Measurements from ENCODE around the gene ARL5C.

Gene ARL5C

DNA sequence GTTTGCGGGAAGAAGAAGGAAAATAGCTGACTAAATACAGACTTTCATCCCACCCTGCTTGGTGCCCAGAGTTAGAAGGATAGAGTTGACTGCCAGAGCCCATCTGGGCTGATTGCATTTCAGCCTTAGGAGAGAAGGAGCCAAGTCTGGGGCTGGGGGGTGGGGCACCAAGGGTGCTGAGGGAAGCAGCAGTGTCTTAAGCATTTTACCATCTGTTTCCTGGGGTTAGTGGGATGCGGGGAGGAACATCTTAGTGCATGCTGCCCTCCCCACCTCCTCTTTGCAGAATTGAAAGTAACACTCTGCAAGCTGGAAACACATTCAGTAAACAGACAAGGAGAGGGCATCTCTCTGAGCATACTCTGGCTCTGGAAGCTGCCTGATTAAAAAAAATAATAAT lies 1.5 kb upstream of the ARL5C start:
- DNase-seq (ENCODE audit: low read depth), result no peak

DNA sequence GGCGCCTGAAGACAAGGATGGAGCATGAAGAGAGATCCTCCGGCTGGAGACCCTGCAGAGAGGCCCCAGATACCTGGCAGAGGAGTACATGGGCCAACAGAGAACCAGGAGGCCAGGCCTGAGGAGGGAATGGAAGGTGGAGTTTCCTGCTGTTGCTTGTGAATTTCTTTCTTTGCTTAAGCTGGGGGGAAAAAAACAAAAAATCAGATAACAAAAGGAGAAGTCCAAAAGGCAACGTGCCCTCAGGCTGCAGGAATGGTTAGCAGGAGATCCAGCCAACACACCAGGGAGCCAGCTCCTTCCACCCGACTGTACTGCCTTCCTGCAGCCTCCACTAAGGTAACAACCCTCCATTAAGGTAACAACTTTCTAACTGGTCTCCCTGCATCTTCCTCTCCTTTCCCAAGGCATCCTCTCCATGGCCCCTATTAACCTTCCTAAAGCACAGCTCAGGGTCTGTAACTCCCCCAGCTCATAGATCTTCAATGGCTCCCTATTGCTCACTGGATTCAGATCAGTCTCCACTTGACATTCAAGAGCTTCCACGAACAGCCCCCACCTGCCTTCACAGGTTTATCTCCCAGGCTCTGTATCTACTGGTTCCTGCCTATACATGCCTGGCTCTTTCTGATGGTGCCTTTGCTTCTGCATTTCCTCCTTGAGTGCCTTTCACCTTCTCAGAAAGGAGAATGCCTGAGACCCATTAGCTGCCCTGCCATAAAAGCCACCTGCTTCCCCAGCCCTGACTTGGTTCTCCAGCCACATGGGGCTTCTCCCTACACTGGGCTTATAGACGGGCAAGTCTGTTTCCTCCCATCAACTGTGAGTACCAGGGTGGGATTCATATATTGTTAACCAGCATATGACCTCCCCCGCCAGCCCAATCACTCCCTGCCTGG lies 725 bp upstream of the ARL5C start:
- no peak for DNase-seq (ENCODE audit: low read depth)

DNA sequence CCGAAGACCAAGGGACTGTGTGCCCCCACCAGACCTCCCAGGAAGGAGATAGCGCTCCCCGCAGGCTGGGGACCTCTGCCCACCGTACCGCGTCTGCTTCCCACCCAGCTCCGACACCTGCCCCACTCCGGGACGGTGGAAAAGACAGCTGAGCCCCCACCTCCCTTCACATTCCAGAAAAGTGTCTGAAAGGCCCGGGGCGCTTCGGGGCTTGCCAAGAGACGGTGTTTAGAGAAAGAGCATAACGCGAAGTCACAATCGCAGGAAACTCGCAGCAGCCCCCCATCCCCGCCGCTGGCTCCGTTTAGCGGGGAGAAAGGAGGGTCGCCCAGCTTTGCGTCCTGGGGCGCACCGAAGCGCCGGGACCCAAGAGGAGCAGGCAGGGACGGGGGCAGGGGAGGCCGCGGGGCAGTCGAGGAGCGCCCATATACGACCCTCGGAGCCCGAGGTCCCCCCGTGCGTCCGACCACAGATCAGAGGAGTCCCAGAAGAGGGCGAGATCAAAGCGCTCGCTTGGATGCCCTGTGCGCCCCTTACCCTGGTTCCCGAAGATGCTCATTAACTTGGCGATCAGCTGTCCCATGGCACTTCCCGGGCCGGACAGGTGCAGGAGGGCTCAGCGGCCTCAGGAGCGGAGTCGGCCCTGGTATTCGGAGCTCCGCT lies 652 bp downstream of the ARL5C start:
- no peak for DNase-seq (ENCODE audit: low read depth)

DNA sequence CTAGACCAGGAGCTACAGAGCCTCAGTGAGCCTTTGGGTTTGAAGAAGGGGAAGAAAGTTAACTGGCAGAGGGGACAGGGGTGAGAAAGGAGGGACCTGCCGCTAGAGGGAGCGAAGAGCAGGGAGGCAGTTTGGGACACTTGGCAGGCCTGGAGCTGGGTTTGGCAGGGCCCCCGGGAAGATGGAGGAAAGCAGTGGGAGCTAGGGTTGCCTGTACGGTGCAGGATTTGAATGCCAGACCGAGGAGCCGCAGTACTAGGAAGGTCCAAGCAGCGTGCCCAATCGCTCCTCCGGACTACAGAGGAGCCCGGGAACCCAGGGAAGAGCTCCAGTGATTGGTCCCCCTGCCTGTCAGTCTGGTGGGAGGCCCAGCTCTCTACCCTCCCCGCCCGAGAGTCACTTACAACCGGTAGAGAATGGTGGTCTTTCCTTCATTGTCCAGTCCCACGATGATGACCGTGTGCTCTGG lies 1.3 kb downstream of the ARL5C start:
- peak; percentile 58 for DNase-seq (ENCODE audit: low read depth)

DNA sequence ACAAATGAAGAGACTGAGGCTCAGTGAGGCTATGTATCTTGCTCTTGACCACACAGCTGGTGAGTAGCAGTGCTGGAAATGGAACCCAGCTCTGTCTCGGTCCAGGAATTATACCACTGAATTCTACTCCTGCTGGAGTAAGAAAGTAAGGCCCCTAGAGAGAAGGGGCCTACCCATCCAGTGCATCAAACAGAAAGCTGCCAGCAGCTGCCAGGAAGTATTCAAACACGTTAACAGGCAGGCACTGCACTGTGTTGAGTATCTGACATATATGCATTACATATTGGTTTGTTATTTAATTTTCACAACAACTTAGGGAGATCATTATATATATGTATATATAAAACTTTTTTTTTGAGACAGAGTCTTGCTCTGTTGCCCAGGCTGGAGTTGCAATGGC lies 4.0 kb downstream of the ARL5C start:
- no peak for DNase-seq (ENCODE audit: low read depth)

DNA sequence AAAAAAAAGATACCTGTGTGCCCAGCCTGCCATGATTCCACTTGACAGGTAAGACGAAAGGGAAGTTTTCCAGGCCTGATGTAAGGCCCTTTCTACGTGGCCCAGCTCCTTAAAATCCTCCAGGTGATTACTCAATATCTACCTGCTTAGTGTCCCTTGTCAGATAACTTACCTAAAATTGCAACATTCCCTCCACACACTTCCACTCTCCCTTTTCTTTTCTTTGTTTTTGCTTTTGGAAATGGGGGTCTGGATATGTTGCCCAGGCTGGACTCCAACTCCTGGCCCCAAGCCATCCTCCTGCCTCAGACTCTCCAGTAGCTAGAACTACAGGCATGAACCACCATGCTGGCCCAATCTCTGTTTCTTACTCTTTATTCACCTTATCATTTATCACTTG lies 7.3 kb downstream of the ARL5C start:
- DNase-seq (ENCODE audit: low read depth), result no peak

DNA sequence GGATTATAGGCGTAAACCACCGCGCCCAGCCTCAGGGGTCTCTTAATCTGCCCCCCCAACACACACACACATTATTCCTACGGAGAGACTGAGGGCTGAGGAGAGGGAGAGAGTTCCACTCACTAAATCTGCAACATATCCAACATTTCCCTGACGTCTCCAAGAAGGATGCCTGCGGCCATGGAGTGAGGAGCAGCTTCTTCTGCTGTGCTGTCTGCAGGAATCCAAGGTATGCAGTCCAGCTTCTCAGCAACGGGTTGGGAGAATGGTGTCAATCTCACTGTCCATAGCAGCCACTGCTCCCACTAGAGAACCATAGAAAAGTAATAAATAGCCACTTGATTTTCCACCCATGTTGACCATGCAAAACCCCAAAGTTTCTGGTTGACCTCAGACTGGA lies 9.5 kb downstream of the ARL5C start:
- no peak for DNase-seq (ENCODE audit: low read depth)

DNA sequence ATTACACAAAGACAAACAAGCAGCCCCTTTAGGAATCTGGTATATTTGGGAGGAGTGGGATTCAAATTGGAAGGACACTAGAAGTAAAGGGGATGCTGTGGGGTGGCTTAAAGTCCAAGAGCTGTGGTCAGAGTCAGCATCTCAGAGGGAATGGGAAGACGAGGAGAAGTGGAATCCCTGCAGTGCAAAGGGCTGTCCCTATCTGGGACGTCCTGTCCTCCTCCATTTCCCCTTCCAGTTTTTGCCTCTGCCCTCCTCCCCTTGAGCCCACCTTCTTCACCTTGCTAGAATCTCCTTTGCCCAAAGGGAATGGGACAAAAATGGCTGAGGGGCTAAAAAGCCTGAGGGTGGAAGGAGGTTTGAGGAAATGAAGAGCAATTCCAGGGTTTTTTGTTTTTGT lies 10.3 kb downstream of the ARL5C start:
- DNase-seq (ENCODE audit: low read depth), result no peak

DNA sequence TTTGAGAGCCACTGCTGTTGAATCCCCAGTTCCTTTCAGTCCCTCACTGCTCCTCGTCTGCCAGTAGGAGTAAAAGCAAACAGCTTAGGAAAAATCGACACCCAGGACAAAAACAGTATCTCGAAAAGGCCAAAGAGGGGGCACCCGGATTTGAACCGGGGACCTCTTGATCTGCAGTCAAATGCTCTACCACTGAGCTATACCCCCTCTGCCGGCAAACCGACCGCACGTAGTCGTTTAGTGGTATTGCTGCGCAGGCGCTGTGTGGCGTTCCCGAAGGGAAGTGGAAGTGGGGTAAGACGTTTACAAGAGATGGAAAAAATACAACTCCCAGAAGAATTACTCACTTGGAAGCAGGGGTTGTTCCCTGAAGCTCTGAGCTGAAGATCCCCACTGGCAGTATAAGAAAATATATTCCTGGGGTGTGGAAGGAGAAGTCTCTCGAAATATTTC lies 12.3 kb downstream of the ARL5C start:
- DNase-seq (ENCODE audit: low read depth), result peak; percentile 95

DNA sequence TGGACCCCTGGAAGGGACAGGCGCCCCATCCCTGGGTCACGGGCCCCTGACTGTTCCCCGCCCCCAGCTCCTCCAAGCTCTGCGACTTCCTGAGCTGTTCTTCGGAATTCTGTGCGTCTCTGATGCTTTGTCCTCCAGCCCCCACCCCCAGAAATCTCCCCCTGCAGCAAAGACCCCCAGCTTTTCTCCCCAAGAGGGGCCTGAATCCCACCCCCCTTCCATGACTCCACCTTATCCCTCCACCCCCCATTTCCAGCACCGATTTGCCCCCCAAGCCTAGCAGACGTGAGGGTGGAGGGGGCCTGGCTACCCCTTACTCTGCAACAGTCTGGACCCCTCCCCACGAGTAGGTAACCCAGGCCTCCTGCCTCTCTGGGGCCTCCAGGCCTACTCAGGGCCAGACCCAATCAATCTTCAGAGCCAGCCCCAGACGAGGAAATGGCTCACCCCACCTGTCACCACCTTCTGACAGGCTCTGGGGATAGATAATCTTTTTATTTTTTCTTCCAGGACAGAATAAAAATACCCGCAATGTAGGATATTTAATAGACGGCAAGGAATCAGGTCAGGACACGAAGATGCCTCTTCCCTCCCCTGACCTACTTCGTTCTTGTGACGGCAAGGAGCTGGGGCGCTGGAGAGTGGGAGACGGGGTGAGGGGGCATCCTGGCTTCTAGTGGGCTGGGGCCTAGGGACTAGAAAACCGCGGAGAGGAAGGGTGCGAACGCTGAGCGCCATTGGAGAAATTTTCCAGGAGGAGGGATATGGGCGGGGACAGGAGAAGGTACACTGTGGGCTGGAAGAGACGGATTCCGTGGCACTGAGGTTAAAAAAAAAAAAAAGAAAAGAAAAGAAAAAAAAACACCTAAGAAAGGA lies 13.8 kb downstream of the ARL5C start:
- no peak for DNase-seq (ENCODE audit: low read depth)

DNA sequence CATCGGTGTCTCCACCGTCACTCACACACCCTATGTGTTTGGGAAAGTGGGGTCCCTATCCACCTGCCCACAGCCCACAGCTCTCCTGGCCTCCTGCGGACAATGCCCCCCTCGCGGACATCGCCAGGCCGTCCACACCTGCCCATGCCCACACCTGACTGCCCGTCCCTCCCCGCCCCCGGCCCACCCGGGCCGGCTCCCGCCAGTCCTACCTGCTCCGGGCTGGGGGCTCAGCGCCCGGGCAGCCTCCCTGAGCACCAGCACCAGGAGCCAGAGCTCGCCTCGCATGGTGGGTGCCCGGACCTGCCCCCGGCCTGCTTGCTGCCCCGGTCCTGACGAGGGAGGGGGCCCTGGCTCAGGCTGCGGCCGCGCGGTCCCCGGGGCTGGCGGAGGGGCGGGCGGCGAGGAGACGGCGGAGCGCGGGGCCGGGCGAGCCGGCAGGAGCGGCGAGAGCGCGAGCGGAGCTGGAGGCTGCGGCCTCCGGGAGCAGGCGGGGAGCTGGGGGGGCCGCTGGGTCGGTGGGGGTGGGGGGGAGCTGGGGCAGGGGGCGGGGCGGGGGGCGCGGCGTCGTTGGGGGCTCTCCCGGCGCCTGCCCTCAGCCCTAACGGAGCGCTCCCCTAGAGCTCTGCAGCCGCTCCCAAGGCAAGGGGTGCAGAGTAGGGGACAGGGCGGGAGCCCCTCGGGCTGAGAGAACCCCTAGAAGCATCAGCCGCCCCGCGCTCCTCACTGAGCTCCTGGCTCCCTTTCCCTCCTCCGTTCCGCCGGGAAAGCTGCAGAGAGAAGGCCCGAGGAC lies 14.6 kb downstream of the ARL5C start, which contains the start of gene PLXDC1:
PLXDC1 (minus strand) TSS at position 488 of the 793 bp plus-strand sequence; CDS start at position 288, 200 bp downstream.
- no peak for DNase-seq (ENCODE audit: low read depth)

DNA sequence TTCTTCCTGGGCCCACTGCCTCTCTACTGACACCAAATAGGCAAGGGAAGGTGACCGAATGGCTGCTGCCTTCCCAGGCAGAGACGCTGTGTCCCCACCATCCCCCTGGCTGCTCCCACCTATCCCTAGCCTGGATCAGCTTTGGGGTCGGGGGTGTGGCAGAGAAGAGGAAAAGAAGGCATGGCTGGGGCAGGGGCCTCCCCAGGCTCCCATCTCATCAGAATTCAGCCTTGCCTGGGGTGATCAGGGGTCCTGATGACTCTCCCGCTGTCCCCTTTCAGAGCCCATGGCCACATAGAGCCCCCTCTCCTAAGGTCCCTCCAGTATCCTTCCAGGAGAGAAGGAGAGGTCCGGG lies 15.2 kb downstream of the ARL5C start:
- DNase-seq (ENCODE audit: low read depth), result no peak

DNA sequence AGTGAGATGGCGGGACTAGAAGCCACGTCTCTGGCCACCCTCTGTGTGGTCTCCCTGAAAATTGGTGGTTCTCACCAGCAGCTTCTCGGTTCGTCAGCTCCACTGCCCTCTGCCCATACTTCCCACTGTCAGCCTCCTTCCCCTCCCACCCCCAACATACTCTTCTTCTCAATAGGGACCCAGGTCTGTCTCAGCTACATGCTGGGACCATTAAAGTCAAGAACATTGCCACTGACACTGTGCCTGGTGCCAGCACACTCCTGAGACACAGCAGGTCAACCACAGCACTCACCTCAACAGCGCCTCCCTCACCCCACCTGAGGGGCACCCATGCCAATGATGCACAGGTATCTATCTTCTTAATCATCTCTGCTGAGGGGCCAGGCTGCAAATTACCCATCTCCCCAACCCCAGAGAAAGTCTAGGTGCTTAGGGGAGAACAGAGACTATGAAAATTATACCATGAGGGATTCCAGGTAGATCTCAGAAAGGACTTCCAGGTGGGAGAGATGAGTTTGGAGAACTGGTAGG lies 15.8 kb downstream of the ARL5C start:
- DNase-seq (ENCODE audit: low read depth), result no peak

DNA sequence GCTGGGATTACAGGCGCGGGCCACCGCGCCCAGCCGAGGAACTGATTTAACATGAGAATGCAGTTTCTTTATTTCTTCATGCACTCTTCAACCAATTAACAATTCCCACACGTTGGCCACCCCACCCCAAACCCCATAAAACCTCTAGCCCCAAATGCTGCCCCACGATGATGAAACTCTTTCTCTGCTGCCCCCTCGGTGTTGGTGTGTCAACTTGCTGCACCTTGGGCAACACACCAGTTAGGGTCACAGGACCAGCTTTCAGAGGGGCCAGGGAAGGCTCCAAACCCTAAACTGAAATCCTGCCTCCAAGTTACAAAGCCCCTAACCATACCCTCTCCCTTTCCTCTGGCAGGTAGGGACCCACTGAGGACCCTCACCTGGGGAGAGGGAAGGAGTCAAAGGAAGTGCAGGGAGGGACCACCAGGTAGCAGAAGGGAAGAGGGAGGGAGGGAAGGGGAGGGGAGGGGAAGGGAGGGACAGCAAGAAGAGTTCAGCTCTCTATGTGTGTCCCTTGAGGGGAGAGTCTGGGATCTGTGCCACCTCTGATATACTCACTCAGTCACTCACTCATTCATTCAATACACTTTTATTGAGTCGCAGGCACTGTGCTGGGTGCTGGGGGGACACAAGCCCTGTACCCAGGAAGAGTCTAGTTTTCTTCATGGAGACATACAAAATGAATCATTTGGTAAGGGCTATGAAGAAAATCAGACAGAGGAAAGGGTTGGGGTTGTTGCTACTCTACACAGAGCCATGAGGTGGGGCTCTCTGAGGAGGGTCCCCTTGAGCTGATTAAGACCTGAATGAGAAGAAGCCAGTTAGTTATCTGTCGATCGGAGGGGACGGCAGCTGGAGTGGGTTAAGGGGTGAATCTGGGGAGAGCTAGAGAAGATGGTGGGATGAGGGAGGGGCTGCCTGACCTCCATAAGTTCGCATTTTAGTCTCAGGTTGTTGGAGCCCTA lies 18.5 kb downstream of the ARL5C start:
- DNase-seq (ENCODE audit: low read depth), result no peak

DNA sequence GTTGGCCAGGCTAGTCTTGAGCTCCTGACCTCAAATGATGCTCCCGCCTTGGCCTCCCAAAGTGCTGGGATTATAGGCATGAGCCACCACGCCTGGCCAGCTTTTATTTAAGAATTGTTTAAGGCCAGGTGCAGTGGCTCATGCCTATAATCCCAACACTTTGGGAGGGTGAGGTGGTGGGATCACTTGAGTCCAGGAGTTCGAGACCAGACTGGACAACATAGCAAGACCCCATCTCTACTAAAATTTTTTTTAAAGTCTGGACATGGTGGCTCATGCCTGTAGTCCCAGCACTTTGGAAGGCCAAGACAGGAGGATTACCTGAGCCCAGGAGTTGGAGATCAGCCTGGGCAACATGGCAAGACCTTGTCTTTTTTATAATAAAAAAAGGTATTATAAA lies 19.7 kb downstream of the ARL5C start:
- no peak for DNase-seq (ENCODE audit: low read depth)

DNA sequence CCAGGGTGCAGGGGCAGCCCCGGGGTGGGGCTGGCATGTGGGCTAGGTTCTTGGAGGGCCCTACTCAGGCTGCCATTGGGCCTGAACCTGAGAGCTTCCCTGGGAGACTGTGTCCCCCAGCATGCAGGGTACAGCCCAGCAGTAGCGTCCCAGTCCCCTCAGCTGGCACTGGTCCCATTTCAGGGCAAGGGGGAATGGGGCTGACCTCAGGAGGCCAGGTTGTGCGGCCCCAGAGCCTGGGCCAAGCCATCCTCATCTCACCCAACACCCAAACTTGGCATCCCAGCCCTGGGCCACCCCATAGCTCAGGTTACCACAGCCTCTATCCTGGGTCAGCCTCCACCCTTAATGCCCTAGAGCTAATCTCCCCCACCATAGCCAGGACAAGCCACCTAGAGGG lies 20.8 kb downstream of the ARL5C start:
- DNase-seq (ENCODE audit: low read depth), result no peak

DNA sequence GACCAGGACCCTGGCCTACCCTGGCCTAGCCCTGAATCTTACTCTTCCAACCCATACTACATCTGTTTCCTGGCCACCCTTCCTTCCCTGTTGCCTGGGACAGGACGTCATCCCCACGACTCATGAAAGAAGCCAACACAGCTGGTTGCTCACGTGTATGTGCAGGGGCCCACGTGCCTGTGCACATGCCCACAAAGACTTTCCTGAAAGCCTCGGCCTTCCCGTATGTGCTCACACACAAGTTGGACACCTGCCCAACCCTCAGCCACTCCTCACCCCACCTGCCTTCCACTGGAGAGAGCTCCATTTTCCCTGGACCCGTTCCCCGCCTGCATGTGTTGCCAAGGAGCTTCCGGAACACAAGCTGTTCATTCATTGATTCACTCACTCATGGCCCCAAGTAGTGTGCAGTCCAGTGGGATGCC lies 21.5 kb downstream of the ARL5C start:
- DNase-seq (ENCODE audit: low read depth), result no peak

DNA sequence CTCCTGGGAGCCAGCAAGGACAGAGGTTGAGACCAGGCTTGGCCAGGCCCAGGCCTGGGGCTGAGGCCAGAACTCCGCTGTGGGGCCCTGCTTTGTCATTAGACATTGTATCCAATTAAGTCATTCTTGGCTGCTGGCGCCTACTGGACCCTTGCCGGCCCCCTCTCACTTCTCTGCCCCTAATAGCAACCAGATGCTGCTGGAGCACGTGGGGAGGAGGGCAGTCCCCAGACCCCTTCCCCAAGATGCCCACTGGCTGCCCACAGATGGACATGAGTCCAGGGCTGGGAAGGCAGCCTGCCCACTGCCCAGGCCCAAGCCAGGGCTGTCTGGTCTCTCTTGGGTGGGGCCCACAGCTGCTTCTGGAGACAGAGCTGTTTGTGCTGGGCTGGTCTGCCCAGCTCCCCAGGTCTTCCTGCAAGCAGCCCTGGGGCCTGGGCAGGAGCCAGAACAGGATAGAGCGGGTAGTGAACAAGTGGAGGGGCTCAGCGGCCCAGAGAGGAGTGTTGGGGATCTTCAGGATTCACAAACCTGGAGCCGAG lies 22.3 kb downstream of the ARL5C start:
- no peak for DNase-seq (ENCODE audit: low read depth)

DNA sequence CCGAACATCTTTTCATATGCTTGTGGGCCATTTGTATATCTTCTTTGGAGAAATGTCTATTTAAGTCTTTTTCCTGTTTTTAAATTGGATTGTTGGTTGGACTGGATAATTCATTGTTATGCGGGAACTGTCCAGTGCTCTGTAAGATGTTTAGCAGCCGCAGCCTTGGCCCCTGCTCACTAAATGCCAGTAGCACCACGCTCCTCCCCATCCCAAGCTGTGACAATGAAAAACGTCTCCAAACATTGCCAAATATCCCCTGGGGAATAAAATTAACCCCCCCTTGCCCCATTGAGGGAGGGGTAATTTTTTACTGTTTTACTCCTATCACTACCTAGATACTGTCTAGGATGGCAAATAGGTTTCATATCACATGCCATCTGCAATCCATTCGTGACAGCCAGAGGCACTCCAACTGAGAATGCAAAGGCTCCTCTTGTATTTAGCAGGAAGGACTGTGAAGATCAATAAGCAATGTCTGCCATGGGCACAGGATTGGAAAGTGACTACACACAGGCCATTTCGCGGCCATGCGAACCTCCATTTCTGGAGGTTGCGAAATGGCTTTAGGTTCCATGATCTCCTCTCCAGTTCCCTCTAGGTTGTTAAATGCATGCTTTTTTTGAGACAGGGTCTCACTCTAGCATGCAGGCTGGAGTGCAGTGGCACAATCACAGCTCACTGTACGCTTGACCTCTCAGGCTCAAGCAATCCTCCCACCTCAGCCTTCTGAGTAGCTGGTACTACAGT lies 23.9 kb downstream of the ARL5C start:
- DNase-seq (ENCODE audit: low read depth), result no peak
